Measurements from ENCODE around the gene TNXB.

DNA sequence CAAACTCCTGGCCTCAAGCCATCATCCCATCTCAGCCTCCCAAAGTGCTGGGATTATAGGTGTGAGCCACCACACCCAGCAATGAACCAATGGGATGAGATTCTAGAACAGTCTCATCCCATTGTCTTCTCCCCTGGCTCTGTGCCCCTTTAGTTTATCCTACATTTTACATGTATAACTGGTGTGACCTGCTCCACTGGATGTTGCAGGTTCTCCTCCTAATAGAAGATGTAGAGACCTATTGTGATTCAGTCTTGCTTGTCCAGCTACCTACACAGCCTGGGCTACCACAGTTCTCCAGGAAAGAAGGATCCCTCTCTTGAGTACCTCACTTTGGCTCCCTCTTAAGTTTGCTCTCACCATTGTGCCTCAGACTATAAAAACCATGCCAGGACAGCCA, 23.0 kb upstream of the TNXB start:
- TF ChIP-seq, protein P1, sequence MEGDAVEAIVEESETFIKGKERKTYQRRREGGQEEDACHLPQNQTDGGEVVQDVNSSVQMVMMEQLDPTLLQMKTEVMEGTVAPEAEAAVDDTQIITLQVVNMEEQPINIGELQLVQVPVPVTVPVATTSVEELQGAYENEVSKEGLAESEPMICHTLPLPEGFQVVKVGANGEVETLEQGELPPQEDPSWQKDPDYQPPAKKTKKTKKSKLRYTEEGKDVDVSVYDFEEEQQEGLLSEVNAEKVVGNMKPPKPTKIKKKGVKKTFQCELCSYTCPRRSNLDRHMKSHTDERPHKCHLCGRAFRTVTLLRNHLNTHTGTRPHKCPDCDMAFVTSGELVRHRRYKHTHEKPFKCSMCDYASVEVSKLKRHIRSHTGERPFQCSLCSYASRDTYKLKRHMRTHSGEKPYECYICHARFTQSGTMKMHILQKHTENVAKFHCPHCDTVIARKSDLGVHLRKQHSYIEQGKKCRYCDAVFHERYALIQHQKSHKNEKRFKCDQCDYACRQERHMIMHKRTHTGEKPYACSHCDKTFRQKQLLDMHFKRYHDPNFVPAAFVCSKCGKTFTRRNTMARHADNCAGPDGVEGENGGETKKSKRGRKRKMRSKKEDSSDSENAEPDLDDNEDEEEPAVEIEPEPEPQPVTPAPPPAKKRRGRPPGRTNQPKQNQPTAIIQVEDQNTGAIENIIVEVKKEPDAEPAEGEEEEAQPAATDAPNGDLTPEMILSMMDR (conservative IDR thresholded peaks at IDR 0.05 in 1 of 2, IDR thresholded peaks at IDR 0.05 in 1 of 2; ENCODE audit: low read depth in 1 of 2, low read length in 2 of 2): no peak
- TF ChIP-seq EZH2 (IDR thresholded peaks at IDR 0.05; ENCODE audit: low read length, missing control alignments): no peak
